IPS-11a (cell line): ENCODE data around the gene TCF7L2.
"Not testable (repeated sequence)": the region's sequence is repeated elsewhere in the genome, so short reads cannot be mapped to it uniquely, and the experiment has no call there.

Experiments
- H3K4me3 ChIP-seq: one replicate; pipeline ENCODE4 v1.5.1; 2013; ENCODE audit warnings: low read depth, low read length, control low read depth

Gene TCF7L2

DNA sequence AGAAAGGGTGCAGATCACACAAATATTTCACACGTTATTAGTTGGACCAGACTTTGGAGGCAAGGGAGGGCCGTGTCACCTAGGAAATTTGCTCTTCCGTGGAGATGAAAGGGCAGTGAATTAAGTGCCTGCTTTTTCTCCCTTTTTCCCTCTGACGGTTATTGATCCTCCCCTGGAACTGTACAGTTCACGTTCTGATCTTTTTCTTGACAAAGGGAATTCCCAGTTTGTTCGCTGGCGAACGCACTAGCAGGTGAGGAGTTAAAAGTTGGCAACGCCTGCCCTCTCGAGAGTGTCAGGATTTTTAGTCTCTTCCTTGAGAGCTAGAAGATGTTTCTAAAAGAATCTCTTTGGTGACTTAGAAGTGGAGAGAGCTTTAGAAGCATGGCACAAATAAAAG, 111.5 kb downstream of the TCF7L2 start:
- no peak overlapping the region for H3K4me3 ChIP-seq

DNA sequence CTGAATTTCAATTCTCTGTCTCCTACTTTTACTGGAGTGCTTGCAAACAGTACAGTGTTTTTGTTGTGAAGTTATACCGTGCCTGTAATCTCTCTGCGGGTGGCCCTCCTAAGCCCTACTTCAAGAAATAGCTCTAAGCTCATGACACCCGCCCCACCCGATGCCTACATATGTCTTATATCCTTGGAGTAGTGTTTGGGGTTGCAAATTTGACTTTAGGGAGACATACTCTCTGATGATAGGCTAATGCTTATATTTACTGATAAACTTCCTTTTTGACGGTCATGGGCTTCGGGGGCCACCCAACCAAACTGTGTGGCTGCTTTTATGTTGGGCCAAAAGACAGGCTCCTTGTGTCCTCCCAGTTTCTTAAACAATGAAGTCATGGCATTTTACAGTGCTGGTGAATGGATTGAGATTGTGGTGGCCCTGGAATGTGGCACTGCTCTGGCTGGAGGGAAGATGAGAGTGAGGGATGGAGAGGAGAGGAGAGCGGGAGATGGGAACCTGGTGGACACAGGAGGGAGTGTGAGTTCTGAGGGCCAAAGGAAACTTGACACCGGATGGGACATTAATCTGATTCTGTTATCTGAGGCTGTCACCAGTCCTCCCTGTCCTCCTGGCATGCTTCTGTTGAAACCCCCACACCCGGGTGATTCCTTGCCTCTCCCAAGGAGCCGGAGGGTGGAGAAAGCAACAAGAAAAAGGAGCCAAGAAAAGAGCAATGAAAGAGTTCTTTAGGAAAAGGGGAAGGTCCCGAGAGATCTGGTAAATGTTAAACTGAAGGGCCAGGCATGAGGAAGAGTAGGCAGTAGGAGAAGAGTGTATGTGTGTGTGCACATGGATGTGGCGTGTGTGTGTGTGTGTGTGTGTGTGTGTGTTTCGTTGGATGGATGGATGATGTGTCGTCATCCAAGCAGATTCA, 113.3 kb downstream of the TCF7L2 start:
- no peak overlapping the region for H3K4me3 ChIP-seq

DNA sequence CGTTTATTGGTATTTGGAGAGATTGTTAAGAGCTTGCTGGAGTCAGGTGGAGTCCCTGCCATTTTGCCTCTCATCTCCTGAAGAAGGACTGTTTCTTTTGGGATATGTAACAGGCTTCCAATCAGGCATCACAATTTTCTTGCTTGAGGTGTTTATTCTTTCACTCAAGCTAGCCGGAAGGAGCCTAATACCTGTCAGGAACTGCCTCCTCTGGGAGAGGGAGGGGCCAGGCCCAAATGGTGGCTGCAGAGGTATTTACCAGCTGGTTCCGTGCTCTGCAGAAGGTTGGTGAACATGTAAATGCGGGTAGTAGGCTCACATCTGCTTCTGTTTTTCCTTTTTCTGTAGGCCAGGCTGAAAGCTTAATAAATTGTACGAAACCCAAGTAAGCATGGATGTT, 114.0 kb downstream of the TCF7L2 start:
- H3K4me3 ChIP-seq: no peak overlapping the region

DNA sequence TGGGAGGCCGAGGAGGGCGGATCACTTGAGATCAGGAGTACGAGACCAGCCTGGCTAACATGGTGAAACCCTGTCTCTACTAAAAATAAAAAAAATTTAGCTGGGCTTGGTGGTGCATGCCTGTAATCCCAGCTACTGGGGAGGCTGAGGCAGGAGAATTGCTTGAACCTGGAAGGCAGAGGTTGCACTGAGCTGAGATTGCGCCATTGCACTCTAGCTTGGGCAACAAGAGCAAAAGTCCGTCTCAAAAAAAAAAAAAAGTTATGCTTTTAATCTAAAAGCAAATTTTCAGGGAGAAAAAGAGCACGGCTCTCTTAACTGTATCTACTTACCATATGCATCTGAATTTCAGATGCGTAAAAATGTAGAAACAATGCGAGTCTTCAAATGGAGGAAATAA, 116.1 kb downstream of the TCF7L2 start:
- H3K4me3 ChIP-seq: not testable (repeated sequence)

DNA sequence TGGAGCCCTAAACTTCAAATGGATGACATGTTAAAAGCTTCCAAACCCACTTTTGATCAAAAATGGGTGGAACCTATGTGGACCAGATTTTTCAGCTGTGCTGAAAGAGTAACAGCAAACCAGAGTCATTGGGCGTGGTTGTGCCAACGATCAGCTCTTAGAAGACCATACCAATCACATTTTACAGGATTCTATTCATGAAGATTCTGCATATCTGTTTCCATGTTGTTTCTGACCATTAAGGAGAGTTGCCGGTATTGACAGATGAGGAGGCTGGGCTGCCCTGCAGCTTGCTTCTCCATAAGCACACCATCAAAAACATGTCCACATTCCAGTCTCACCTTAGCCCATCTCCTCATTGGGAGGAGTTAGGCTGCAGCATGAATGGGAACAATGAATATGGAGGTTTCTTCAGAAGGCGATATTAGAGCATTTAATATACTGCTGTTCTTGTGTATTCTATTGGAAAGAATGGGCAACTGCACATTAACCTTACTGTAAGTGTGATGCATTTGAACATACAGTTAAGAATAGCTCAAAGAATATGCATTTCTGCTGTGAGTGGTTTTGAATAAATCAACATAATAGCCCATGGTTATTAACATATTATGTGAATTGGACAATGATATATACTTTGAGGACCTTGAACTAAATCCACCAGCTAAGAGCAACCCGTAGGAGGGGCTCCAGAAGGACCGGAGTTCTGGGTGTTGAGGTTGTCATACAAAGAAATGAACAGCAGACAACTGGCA, 116.7 kb downstream of the TCF7L2 start:
- no peak overlapping the region for H3K4me3 ChIP-seq

DNA sequence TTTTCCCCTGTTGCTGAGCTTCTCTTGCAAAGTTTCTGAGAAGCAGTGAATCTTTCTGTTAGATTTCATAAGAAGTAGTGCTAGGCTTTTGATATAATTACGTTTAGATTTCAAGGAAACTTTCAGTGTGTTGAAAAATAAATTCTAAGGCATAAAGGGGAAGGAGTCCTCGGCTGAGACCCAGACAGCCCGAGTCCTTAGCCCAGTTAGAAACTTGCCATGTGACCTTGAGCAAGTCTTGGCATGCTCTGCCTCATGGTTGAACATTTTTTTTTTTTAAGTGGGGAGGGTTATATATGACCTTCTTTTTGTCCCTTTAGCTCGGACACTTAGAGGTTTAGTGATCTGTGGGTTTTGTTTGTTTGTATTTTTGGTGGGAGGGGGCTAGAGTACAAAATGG, 117.5 kb downstream of the TCF7L2 start:
- H3K4me3 ChIP-seq: no peak overlapping the region

DNA sequence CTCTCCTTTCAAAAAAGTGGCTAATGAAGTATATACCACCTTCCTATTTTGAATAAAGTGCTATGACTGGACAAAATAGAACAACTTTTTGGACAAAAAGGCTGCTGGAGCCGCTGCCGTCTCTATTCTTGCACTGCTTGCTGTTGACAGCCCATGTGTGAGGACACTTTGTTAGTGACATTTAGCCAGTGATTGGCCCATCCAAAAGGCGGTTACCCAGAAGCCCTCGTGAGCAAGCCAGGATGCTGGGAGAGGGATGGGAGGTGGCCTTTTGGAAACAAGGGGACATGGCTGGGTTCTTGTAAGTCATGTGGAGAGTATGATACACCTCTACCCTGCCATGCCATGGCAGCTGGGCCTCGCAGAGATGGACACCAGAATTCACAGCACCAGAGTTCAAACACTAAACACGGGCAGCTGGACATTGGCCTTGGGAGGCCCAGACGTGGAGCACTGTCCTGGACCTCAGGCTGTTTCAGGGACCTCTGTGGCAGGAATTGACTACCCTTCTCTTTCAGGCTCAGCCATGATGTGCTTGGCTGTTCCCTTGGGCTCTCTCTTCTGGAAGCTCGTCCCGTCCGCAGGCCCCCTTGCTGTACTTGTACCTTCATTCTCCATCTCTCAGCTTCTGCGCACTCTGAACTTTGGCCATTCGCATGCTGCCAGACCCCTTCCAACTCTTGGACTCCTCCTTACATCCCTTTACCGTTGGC, 118.3 kb downstream of the TCF7L2 start:
- H3K4me3 ChIP-seq: no peak overlapping the region

DNA sequence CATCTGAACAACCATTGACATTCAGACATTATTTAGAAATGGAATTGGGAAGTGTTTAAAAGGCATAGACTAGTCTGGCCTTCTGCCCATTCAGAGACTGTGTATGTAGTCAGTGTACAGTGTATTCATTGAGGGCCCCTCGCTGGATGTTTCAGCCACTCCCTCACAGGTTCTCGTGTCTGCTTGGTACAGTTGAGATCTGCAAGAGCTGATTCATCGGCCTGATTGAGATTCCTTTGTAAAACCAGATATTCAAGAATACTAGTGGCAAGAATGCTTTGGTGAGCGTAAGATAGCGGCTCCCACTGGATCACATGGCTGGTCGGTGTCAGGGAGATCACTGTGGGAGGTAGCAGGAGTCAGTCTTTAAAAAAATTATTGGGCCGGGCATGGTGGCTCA, 119.5 kb downstream of the TCF7L2 start:
- no peak overlapping the region for H3K4me3 ChIP-seq

DNA sequence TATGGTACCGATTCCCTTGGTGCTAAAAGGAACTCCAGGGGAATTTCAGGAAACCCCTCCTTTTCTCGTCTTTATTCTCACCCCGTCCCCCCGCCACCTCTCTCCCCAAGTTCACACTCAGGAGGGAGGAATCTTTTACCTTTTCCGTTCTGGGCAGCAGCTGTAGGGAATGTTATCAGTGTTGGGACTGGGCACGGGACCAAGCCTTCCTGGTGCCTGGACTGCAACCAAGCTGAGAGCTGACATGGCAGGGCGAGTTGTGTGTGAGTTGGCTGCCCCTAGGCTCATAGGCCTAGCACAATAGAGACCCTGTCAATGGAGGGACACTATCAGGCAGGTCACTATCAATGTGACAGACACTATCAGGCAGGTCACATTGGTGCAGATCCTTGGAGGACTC, 121.4 kb downstream of the TCF7L2 start:
- no peak overlapping the region for H3K4me3 ChIP-seq

DNA sequence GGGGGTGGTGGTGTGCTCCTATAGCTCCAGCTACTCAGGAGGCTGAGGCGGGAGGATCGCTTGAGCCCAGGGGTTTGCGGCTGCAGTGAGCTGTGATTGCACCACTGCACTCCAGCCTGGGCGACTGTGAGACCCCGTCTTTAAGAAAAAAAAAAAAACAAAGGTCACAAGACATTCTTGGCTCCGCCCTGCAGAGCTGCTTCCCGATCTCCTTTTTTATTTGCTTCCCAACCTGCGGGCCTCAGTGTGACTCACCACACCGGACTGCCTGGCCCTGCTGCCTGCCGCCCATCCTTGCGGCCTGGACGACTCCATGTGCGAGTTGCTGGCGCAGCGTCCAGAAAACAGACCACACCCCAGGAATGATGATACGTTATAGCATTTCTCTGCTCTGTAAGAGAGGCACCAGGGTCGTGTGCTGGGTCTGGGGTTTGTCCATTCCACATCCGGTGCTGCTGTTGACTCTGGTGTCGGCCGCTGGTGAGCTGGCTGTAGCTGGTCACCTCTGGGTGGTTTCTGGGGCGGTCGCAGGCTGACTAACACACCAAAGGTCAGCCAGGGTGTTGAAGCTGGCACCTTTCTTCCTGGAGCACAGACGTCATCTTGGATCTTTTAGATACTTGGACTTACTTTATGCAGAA, 123.6 kb downstream of the TCF7L2 start:
- H3K4me3 ChIP-seq: no peak overlapping the region

DNA sequence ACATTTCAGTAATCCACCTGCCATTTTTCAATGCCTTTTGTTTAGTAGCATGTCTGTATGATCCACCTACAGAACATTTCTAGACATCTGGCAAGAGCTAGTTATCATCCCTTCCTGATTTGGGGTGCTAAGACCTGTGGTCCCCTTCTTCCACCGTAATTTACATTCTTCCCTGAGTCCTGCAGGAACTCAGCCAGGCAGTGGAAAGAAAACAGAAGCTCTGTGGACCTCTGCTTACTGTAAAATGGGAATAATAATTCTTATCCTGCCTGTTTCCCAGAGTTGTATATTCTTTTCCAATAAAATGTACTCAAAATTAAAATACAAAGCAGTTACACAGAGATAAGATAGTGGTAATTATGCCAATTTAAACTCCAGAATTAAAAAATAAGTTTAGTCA, 126.9 kb downstream of the TCF7L2 start:
- H3K4me3 ChIP-seq: no peak overlapping the region

DNA sequence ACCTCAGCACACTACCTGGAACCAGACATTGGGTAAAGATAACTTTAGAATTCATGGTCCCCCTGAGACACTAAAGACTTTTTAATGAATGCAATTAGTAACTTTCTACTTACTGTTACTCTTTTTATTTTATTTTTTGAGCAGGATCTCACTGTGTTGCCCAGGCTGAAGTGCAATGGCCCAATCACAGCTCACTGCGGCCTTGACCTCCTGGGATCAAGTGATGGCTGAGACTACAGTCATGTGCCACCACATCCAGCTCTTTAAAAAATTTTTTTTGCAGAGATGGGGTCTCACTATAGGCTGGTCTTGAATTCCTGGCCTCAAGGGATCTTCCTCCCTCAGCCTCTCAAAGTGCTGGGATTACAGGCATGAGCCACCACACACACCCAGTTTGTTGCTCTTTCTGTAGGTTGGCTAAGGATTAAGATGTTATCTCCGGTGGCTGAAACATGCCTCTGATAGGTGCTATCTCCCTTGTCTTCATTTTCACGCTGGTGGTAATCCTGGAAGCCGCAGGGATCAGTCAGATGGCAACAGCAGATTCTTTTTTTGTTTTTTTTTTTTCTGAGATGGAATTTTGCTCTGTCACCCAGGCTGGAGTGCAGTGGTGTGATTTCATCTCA, 128.3 kb downstream of the TCF7L2 start:
- H3K4me3 ChIP-seq: no peak overlapping the region

DNA sequence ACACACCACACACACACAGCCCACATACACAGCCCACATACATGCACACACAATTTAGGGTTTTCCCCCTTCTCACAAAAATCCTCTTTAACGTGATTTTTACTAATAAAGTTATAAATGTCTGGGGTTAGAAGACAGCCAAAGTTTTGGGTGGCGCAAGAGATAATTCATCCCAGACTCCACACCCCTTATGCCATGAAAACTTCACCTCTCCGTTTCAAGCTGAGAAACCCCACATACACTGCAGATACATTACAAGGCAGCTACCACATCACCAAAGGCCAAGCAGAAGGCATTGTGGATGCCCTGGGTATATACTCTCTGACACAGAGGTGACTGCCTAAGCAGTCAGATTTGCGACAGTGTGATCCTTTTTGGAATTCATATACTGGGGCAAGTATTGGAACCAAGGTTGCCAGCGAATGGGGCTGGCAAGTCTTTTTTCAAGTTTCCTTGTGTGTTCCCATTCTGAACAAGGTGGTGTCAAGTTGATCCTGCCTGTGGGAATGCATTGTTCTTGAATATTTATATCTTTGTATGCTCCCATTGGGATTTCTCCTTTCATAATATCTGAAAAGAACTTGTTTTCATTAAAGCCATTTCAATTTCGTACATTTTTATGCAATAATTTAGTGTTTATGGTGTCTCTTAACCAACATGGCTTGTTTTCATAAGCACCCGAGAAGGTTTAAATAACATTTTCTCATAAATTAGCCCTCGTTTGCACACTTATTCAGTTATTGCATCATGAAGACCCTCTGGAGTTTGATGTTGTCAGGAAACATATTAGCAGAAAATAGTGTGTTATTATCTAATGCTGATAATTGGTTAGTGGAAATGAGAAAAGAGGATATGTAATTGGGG, 130.2 kb downstream of the TCF7L2 start:
- no peak overlapping the region for H3K4me3 ChIP-seq

DNA sequence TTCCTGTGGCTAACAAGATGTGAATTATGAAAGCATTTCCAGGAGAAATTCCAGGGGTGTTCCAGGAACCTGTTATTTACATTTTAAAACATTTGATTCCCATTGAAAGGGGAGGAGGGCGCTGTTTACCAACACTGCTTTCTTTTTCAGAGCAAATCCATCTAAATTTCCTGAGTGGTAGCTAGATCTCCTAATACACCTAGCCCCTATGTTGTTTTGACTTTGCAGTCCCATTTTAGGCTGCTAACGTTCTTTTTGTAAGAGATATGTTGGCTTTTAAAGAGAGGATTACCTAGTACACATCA, 130.8 kb downstream of the TCF7L2 start:
- no peak overlapping the region for H3K4me3 ChIP-seq

DNA sequence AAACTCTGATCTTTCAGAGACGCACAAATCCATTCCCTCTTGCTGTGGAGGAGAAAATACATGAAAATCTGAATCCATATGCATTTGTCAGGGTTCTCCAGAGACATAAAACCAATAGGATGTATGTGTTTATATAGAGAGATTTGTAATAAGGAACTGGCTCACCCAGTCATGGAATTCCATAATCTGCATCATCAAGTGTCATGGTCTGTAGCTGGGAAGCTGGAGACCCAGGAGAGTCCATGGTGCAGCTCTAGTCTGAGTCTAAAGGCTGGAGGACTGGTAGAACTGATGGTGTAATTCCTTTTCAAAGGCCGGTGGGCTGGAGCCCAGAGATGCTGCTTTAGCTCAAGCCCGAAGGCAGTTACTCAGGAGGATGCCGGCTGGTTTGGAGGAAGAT, 134.0 kb downstream of the TCF7L2 start:
- H3K4me3 ChIP-seq: no peak overlapping the region

DNA sequence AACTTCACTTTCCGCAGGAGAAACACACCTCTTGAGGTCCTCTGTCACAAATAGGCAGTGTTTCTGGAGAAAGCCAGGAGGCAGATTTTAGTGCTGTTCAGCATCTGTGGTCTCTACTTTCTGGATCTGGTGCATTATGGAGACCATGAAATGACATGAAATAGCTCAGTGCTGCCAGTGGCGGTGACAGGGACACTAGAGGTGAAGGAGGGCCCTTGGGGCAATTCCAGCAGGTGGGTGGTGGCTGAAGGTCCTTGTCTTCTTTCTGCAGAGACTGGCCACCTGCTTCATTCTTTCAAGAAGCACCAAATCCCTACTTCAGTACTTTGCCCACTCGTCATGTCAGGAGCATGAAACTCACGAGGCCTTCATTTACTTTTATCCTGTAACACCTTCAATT, 135.7 kb downstream of the TCF7L2 start:
- no peak overlapping the region for H3K4me3 ChIP-seq

DNA sequence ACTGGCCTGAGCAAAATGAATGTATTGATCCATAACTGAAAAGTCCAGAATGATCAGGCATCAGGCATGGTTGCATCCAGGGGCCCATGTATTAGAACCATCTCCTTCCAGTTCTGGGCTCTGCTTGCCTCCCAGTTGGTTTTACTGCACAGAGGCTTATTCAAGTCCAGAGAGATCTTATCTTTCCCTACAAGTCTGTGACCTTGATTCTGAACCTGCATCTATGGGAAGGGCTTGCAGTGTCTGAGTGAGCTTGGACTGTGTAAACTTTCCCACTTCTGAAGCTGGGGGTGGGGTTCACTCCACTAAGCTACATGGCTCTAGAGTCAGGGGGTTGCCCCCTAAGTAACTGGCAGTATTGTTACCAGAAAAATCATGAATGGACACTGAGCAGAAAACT, 136.2 kb downstream of the TCF7L2 start:
- H3K4me3 ChIP-seq: no peak overlapping the region

DNA sequence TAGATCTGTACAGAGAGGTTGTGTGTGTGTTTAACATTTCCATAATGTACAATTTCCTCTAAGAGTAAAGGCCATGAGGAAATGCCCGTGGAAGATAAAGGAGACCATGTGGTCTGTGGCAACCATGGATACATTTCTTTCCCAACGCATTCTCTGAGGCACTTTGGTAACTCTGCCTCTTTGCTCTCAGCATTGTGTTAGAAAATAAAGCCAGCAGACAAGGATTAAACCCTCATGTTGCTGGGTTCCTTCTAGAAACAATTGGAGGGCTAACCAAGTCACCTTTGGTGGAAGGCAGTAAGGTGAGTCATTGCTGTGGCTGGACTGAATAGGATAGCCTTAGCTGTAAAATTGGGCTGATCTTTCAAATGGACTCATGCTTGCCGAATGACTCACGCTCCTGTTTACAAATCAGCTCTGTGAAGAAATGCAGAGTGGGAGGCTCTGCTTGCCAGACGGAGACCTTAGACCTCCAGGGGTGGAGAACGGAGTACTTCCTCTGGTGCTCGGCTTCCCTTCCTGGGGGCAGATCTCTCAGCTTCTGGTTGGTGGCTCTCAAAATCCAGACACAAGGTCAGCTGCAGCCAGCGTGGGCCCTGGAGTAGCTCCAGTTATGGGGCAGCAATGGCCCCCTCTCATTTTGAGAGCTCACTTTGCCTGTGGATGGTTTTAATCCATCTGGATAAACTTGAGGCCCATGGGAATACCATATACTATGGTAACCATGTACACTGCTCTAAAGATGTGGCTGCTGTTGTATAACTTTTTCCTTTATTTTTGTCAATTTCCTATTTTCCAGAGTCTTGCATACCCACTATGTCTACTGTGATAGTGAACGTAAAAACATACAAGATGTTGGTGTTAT, 137.3 kb downstream of the TCF7L2 start:
- H3K4me3 ChIP-seq: no peak overlapping the region

DNA sequence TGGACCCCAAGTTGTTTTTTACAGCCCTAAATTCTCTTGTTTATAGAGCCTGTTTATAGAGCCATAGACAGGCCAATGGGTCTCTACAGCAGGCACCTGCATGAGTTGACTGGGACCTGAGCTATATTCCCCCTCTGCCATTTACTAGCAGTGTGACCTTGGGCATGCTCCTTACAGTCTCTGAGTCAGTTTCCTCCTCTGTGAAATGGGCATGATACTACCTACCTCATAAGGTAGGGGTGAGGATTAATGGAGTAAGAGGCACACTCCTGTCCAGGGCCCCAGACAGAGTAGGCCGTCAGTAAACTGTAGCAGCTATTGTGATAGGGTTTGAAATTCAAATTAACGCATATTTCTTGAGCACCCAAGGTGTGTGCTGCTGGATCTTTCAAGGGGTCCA, 138.1 kb downstream of the TCF7L2 start:
- no peak overlapping the region for H3K4me3 ChIP-seq
